ENCODE data around the gene BRD9. TPM values are rescaled to one million over a fixed set of nuclear protein-coding genes. Genes with fewer than 3 reads are reported as not detected.

Gene BRD9
- total and polyA plus RNA-seq, 2 donors (not counting 1 experiment from before 2014, with no cell fraction given): 13.0 to 35.3 TPM

DNA sequence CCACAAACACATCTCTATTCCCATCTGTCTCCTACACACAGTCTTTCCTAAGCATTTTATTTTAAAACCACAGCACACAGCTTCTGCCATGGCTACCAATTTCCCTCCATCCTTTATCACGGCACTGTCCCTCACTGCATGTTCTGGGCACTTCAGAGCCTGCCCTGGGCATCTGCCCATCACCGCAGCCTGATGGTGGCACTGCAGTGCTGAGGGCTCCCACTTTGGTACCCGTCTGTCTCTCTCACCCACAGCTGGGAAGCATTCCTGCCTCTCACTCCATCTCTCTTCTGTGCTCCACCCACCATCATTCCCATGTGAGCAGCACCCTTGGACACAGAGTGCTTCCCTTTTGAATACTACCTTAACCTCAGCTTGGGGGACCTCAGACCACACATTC is 73.5 kb downstream of the BRD9 start:
- Histone ChIP-seq H3K9ac (ENCODE audit: insufficient read depth, low read length) (no peak overlapping the region), H3K4me1 (ENCODE audit: control insufficient read depth, extremely low read depth, insufficient read depth, low read length) (no peaks in the 10 kb centered on the region), H3K79me2 (ENCODE audit: control insufficient read depth, insufficient read depth, low read length) (no peaks in the 10 kb centered on the region), H3K4me2 (ENCODE audit: extremely low read depth, insufficient read depth, low read length) (no peak overlapping the region), H3K4me3 (replicated peaks in 1 of 4; ENCODE audit: control extremely low read depth in 1 of 4, insufficient read depth in 1 of 4, low read depth in 3 of 4, low read length in 4 of 4) (no peak overlapping the region), H3K27ac (ENCODE audit: insufficient read depth, low read length) (no peak overlapping the region), H3K36me3 (ENCODE audit: control insufficient read depth, insufficient read depth, low read length) (no peaks in the 10 kb centered on the region), H3K27me3 (ENCODE audit: control insufficient read depth, insufficient read depth, low read length) (no peaks in the 10 kb centered on the region), H3K9me3 (ENCODE audit: control insufficient read depth, insufficient read depth, low read depth, low read length) (no peaks in the 10 kb centered on the region), H4K20me1 (ENCODE audit: control insufficient read depth, extremely low read depth, insufficient read depth, low read length) (no peaks in the 10 kb centered on the region), H2AFZ (ENCODE audit: low read length) (no peak overlapping the region)
- DNase-seq (ENCODE audit: low read depth in 2 of 2): no peak
- no peak for TF ChIP-seq EZH2 (IDR thresholded peaks at IDR 0.05; ENCODE audit: low read length, missing control alignments)
- TF ChIP-seq, protein P1, sequence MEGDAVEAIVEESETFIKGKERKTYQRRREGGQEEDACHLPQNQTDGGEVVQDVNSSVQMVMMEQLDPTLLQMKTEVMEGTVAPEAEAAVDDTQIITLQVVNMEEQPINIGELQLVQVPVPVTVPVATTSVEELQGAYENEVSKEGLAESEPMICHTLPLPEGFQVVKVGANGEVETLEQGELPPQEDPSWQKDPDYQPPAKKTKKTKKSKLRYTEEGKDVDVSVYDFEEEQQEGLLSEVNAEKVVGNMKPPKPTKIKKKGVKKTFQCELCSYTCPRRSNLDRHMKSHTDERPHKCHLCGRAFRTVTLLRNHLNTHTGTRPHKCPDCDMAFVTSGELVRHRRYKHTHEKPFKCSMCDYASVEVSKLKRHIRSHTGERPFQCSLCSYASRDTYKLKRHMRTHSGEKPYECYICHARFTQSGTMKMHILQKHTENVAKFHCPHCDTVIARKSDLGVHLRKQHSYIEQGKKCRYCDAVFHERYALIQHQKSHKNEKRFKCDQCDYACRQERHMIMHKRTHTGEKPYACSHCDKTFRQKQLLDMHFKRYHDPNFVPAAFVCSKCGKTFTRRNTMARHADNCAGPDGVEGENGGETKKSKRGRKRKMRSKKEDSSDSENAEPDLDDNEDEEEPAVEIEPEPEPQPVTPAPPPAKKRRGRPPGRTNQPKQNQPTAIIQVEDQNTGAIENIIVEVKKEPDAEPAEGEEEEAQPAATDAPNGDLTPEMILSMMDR (conservative IDR thresholded peaks at IDR 0.05 in 1 of 2, IDR thresholded peaks at IDR 0.05 in 1 of 2; ENCODE audit: low read depth in 1 of 2, low read length in 2 of 2): no peak

DNA sequence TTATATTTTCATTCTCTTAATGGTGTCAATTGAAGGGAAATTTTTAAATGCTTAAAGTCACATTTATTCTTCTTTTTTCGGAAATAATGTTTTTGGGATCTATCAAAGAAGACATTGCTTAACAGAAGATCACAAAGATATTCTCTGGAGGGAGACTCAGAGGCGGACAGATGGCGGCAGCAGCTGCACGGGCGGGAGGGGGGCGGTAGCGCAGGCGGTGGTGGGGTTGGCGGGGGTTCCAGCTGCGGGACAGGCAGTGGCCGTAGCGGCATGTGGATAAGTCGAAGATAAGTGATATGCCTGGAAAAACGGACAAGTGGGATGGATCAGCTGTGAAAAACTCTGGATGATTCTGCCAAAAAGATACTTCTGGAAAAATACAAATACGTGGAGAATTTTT is 76.4 kb downstream of the BRD9 start:
- Histone ChIP-seq H3K27me3 (ENCODE audit: control insufficient read depth, insufficient read depth, low read length) (no peaks in the 10 kb centered on the region), H3K27ac (ENCODE audit: insufficient read depth, low read length) (no peak overlapping the region), H3K4me1 (ENCODE audit: control insufficient read depth, extremely low read depth, insufficient read depth, low read length) (no peaks in the 10 kb centered on the region), H2AFZ (ENCODE audit: low read length) (no peak overlapping the region), H3K4me2 (ENCODE audit: extremely low read depth, insufficient read depth, low read length) (no peak overlapping the region), H3K36me3 (ENCODE audit: control insufficient read depth, insufficient read depth, low read length) (no peaks in the 10 kb centered on the region), H3K9ac (ENCODE audit: insufficient read depth, low read length) (no peak overlapping the region), H3K79me2 (ENCODE audit: control insufficient read depth, insufficient read depth, low read length) (no peaks in the 10 kb centered on the region), H3K4me3 (replicated peaks in 1 of 4; ENCODE audit: control extremely low read depth in 1 of 4, insufficient read depth in 1 of 4, low read depth in 3 of 4, low read length in 4 of 4) (no peak overlapping the region), H4K20me1 (ENCODE audit: control insufficient read depth, extremely low read depth, insufficient read depth, low read length) (no peaks in the 10 kb centered on the region), H3K9me3 (ENCODE audit: control insufficient read depth, insufficient read depth, low read depth, low read length) (no peaks in the 10 kb centered on the region)
- no peak for DNase-seq (ENCODE audit: low read depth in 2 of 2)
- TF ChIP-seq EZH2 (IDR thresholded peaks at IDR 0.05; ENCODE audit: low read length, missing control alignments): no peak
- TF ChIP-seq, protein P1 (conservative IDR thresholded peaks at IDR 0.05 in 1 of 2, IDR thresholded peaks at IDR 0.05 in 1 of 2; ENCODE audit: low read depth in 1 of 2, low read length in 2 of 2): no peak

DNA sequence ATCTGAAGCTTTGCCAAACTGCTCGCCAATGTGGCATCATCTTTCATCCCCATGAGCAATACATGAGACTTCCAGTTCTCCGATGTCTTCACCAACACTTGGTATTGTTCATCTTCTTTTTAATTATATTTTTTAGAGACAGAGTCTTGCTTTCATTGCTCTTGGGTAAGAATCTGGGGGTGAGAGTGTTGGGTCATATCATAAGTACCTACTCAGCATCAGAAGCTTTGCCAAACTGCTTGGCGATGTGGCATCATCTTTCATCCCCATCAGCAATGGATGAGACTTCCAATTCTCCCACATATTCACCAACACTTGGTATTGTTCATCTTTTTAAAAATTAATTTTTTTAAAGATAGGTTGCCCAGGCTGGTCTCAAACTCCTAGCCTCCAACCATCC is 77.2 kb downstream of the BRD9 start:
- TF ChIP-seq, protein P1 (conservative IDR thresholded peaks at IDR 0.05 in 1 of 2, IDR thresholded peaks at IDR 0.05 in 1 of 2; ENCODE audit: low read depth in 1 of 2, low read length in 2 of 2): no peak
- TF ChIP-seq EZH2 (IDR thresholded peaks at IDR 0.05; ENCODE audit: low read length, missing control alignments): no peak
- Histone ChIP-seq H3K79me2 (ENCODE audit: control insufficient read depth, insufficient read depth, low read length) (no peaks in the 10 kb centered on the region), H3K4me1 (ENCODE audit: control insufficient read depth, extremely low read depth, insufficient read depth, low read length) (no peaks in the 10 kb centered on the region), H4K20me1 (ENCODE audit: control insufficient read depth, extremely low read depth, insufficient read depth, low read length) (no peaks in the 10 kb centered on the region), H3K27ac (ENCODE audit: insufficient read depth, low read length) (no peak overlapping the region), H2AFZ (ENCODE audit: low read length) (no peak overlapping the region), H3K4me2 (ENCODE audit: extremely low read depth, insufficient read depth, low read length) (no peak overlapping the region), H3K4me3 (replicated peaks in 1 of 4; ENCODE audit: control extremely low read depth in 1 of 4, insufficient read depth in 1 of 4, low read depth in 3 of 4, low read length in 4 of 4) (no peak overlapping the region), H3K27me3 (ENCODE audit: control insufficient read depth, insufficient read depth, low read length) (no peaks in the 10 kb centered on the region), H3K9me3 (ENCODE audit: control insufficient read depth, insufficient read depth, low read depth, low read length) (no peaks in the 10 kb centered on the region), H3K36me3 (ENCODE audit: control insufficient read depth, insufficient read depth, low read length) (no peaks in the 10 kb centered on the region), H3K9ac (ENCODE audit: insufficient read depth, low read length) (no peak overlapping the region)
- DNase-seq (ENCODE audit: low read depth in 2 of 2): no peak

Other genes starting within 250 kb of the BRD9 start
- 0.17 and 0.26 TPM in 2 replicates for gene TPPP, start 199.4 kb downstream of the BRD9 start, total RNA-seq
- gene TPPP, start 199.4 kb downstream of the BRD9 start, polyA plus RNA-seq: 0.06 and 0.11 TPM in 2 replicates
- under 0.01 TPM in 2 replicates for gene ZDHHC11B, start 108.1 kb downstream of the BRD9 start, total RNA-seq
- gene ZDHHC11B, start 108.1 kb downstream of the BRD9 start, polyA plus RNA-seq: not detected in 2 replicates
- 2.5 and 2.6 TPM in 2 replicates for gene ZDHHC11, start 41.8 kb downstream of the BRD9 start, total RNA-seq
- 0.23 and 0.25 TPM in 2 replicates for gene ZDHHC11, start 41.8 kb downstream of the BRD9 start, polyA plus RNA-seq
- 2.1 and 7.4 TPM in 2 replicates for gene TRIP13, start 83 bp upstream of the BRD9 start, total RNA-seq
- 11.7 and 36.4 TPM in 2 replicates for gene TRIP13, start 83 bp upstream of the BRD9 start, polyA plus RNA-seq
- gene NKD2, start 116.0 kb upstream of the BRD9 start, total RNA-seq: under 0.01 and 0.26 TPM in 2 replicates
- 0.29 TPM in 1 of 2 replicates, not detected in the other for gene NKD2, start 116.0 kb upstream of the BRD9 start, polyA plus RNA-seq
- 20.5 and 23.9 TPM in 2 replicates for gene SLC12A7, start 219.3 kb upstream of the BRD9 start, total RNA-seq
- gene SLC12A7, start 219.3 kb upstream of the BRD9 start, polyA plus RNA-seq: 2.7 and 2.9 TPM in 2 replicates

Measured in fibroblast of lung (primary cell).